Posterior cingulate gyrus (tissue), 11 donors: ENCODE data around the gene MEGF6.
A peak's percentile ranks its signal among the peaks of the same experiment; 100 is the strongest.

Experiments used
- DNase-seq, 10 donors: peaks; one replicate each; pipeline versions ENCODE4 v3.0.0 to v3.0.0-alpha.2; 2020 to 2021; ENCODE audit warnings: mixed read lengths in 3 of 10
- intact Hi-C: fragments of 100-400 bp; cut with DNase I; formaldehyde crosslinking; loops from one replicate; pipeline ENCODE4 v1.15.1; 2023

MEGF6 gene

GRCh38 chr1:3563125-3563524, 48.2 kb downstream of the MEGF6 start:
- intact Hi-C loops: no loop called here
- no peak for DNase-seq

DNA sequence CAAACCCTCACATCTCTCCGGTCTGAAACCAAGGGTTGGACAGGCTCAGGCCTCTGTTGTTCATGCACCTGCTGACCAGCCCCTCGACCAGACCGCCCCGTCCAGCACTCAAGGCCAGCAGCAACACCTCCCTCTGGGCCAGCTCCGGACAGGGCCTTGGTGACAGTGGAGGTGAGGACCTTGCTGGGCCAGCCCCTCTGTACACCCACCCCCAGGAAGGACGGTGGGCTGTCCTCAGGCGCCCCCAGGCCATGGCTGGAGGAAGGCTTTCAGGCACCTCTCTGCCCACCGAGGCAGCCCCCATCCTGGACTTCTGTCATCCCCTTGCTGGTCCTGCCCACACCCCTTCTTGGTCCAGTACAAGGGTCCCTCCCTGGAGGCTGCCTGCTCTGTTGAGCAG, 48.6 kb downstream of the MEGF6 start:
- intact Hi-C loops: no loop called here
- no peak for DNase-seq

GRCh38 chr1:3561702-3562101, 49.6 kb downstream of the MEGF6 start:
- no peak for DNase-seq
- intact Hi-C loops: no loop called here

GRCh38 chr1:3560981-3561380, 50.3 kb downstream of the MEGF6 start:
- no peak for DNase-seq
- intact Hi-C loops: no loop called here

DNA sequence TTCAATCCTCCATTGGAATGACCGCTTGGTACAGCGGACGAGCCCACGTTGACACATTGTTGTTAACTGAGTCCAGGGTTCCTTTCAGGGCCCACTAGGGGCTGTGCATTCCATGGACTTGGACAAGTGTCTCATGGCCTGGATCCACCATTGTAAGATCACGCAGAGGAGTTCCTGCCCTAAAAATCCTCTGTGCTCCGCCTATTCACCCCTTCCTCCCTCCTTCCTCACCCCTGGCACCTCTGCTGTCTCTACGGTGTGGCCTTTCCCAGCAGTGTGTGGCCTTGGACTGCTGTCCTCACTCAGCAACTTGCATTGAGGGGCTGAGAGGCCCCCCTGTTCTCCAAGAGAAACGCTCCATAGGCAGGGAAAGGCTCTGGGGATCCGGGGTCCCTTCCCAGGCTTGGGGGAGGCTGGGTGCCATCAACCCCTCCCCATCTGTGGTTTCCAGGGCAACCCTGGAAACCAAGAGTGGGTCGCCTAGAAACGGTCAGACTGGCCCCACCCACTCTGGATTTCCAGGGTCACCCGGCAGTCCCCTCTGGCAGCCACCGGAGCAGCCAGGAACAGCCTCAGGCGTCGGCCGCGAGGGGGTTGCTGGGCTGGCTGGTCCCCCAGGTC, 50.9 kb downstream of the MEGF6 start:
- no peak for DNase-seq
- intact Hi-C loops: no loop called here

- intact Hi-C loops: no loop called here
- DNase-seq: no peak
Observed at GRCh38 chr1:3558036-3558726, 53.1 kb downstream of the MEGF6 start.

- intact Hi-C loops: no loop called here
- DNase-seq: peak in 1 of 10 donors; percentile 83
Observed at GRCh38 chr1:3557366-3557765, 53.9 kb downstream of the MEGF6 start.

GRCh38 chr1:3556336-3556735, 55.0 kb downstream of the MEGF6 start:
- no peak for DNase-seq
- intact Hi-C loops: no loop called here

GRCh38 chr1:3555131-3555920, 56.0 kb downstream of the MEGF6 start:
- intact Hi-C loops: no loop called here
- no peak for DNase-seq

DNA sequence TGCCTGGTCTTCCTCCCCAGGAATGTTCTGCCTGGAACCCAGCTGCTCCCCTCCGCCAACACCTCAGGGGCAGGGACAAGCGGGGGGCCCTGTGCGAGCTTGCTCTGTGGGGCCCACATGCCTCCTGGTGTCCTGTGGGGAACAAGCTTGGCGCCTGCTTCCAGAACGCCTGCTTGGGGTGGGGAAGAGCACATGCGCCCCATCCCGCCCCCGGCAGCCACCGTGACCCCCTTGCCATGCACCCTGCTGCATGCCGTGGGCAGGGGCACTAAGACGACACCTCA, 57.4 kb downstream of the MEGF6 start:
- intact Hi-C loops: no loop called here
- no peak for DNase-seq

- intact Hi-C loops: no loop called here
- DNase-seq: no peak
Observed at GRCh38 chr1:3553166-3553939, 58.0 kb downstream of the MEGF6 start.

DNA sequence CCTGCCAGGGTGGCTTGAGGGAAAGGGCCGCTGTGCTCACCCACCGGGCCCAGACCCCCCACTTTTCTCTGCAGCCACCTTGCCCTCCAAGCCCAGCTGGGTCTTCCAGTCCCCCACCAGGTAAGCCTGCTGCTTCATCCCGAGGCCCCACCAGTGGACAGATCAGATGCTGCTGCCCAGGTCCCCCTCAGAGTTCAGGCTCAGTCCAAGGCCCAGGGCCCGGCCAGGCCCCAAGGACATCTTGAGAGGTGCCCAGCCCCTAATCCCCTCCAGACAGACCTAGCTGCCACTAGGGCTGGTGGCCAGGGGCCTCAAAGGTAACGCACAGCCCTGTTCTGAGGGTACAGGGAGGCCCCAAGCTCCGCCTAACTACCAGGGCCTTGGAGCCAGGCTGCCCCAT, 58.6 kb downstream of the MEGF6 start:
- intact Hi-C loops: no loop called here
- DNase-seq: no peak

GRCh38 chr1:3552176-3552575, 59.1 kb downstream of the MEGF6 start:
- intact Hi-C loops: no loop called here
- DNase-seq: no peak

- no peak for DNase-seq
- intact Hi-C loops: no loop called here
Observed at GRCh38 chr1:3551711-3552110, 59.6 kb downstream of the MEGF6 start.

DNA sequence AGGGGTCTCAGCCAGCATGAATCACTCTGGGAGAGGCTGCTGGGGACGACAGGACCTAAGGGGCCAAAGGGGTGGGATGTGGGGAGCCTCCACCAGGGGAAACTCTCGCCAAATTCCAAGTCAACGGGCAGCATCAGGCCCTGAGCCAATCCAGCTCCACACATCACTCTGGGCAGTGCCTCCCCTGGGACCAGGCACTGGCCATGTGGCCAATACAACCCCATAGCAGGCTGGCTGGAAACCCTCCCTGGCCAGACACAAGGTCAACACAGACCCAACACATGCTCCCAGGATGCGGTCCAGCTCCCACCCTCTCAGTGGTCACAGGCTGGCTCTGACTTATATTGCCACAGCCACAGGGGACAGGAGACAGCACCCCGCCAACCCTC, 60.0 kb downstream of the MEGF6 start:
- intact Hi-C loops: no loop called here
- no peak for DNase-seq

- intact Hi-C loops: no loop called here
- no peak for DNase-seq
Observed at GRCh38 chr1:3550511-3551289, 60.6 kb downstream of the MEGF6 start.

GRCh38 chr1:3548895-3549294, 62.4 kb downstream of the MEGF6 start:
- intact Hi-C loops: no loop called here
- DNase-seq: no peak

GRCh38 chr1:3548156-3548893, 63.0 kb downstream of the MEGF6 start:
- no peak for DNase-seq
- intact Hi-C loops: no loop called here

- DNase-seq: no peak
- intact Hi-C loops: no loop called here
Observed at GRCh38 chr1:3547055-3548005, 64.0 kb downstream of the MEGF6 start.
